Measurements from ENCODE around the gene TEDC2.
A peak's percentile ranks its signal among the peaks of the same experiment; 100 is the strongest.
"Not testable (repeated sequence)": the region's sequence is repeated elsewhere in the genome, so short reads cannot be mapped to it uniquely, and the experiment has no call there.

The TEDC2 gene

GRCh38 chr16:2459647-2460390 is at the start of gene TEDC2:
TSS of gene TEDC2 (plus strand) at chr16:2460109. CDS start at chr16:2460145, 36 bp downstream.
- DNase-seq: peak; percentile 96 to 97

DNA sequence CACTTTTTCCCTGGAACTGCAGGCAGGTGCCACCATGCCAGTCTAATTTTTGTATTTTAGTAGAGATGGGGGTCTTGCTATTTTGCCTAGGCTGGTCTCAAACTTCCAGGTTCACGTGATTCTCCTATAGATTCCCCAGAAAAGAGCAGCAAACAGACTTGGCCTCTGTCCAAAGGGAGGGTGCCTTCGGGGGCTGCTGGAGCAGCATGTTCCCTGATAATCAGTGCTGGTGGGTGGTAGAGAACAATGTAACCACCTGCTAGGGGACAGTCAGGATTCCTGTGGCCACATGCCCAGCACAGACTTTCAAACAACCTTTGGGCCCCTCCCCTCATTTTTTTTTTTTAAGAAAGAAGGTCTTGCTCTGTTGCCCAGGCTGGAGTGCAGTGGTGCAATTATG is 44.8 kb upstream of the TEDC2 start:
- DNase-seq: no peak

- no peak for DNase-seq
Measured at GRCh38 chr16:2420035-2420434, 39.9 kb upstream of the TEDC2 start.

- DNase-seq: peak in 1 of 2 donors; percentile 19
Measured at GRCh38 chr16:2422123-2422867, 37.6 kb upstream of the TEDC2 start.

DNA sequence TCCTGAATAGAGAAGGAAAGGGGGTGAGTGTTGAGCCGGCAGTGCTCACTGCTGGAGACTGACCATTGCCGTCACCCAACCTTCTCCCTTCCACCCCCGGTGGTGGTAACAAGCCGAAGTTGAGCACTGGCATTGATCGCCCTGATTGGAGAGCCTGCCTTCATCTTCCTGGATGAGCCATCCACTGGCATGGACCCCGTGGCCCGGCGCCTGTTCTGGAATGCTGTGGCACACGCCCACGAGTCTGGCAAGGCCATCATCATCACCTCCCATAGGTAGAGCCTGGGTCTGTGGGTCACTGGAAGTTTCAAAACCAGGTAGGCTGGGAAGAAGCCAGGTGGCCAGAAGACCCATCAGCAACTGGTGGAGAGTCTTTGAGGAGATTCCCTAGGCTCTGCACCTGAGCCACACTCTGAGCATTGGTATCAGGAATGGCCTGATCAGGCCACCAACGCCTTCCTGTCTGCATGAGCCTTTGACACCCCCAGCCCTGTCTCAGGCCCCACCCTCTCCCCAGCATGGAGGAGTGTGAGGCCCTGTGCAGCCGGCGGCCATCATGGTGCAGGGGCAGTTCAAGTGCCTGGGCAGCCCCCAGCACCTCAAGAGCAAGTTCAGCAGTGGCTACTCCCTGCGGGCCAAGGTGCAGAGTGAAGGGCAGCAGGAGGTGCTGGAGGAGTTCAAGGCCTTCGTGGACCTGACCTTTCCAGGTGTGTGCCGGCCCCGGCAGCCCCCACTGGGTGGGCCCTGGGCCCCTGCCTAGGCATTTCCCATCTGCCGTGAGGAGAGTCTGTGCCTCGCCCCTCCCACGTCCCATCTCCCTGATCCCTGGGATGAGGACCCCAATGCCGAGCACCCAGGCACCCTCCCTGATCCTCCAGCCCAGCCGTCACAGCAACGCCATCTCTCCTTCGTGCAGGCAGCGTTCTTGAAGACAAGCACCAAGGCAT is 35.6 kb upstream of the TEDC2 start:
- DNase-seq: no peak

DNA sequence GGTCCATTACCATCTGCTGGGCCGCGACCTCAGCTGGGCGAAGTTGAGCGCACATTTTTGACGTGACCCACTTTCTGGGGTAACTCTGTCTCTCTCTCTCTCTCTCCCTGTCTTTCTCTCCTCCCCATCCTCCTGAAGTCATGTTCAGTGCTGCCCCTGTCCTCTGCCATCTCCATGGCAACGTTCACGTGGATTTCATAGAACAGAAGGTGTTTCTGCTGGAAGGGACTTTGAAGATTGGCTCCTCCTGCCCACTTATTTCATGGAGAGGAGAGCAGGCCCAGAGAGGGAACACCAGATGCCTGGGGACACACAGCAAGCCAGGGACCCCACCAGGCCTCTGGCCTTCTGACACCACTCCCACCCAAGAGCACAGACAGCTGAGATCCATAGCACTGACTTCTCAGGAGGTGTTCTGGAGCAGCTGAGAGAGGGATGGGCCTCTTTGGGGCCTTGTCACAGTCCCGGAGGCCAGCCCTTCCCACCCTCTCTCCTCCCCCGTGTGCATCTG is 34.8 kb upstream of the TEDC2 start:
- DNase-seq: no peak

DNA sequence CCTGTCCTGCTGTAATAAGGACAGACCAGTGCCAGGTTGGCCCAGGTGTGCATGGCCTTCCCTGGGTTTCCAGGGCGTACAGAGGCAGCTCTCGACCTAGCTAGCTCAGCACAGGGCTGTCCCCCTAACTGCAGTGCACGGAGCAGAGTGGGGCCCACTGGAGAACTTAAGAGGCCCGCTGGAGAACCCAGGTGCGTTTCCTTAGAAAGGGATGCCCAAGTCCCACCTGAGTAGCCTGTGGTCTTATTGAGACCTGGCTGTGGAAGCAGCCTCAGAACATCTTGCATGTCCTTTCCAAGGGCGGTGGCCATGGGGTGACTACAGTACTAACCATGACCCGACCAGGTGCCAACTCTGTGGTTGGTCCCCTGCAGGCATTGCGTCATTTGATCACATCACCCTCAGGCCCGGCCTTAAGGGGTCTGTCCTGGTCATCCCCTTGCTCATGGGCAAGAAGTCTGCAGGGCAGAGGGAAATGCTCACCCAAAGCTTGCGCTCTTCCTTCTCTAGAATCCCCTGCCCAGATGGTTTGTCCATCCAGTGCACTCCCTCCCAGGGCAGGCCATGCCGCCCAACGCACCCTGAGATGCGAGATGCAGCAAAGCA is 34.0 kb upstream of the TEDC2 start:
- no peak for DNase-seq

GRCh38 chr16:2426941-2427361 is 33.0 kb upstream of the TEDC2 start:
- no peak for DNase-seq

GRCh38 chr16:2427526-2427925 is 32.4 kb upstream of the TEDC2 start:
- no peak for DNase-seq

DNA sequence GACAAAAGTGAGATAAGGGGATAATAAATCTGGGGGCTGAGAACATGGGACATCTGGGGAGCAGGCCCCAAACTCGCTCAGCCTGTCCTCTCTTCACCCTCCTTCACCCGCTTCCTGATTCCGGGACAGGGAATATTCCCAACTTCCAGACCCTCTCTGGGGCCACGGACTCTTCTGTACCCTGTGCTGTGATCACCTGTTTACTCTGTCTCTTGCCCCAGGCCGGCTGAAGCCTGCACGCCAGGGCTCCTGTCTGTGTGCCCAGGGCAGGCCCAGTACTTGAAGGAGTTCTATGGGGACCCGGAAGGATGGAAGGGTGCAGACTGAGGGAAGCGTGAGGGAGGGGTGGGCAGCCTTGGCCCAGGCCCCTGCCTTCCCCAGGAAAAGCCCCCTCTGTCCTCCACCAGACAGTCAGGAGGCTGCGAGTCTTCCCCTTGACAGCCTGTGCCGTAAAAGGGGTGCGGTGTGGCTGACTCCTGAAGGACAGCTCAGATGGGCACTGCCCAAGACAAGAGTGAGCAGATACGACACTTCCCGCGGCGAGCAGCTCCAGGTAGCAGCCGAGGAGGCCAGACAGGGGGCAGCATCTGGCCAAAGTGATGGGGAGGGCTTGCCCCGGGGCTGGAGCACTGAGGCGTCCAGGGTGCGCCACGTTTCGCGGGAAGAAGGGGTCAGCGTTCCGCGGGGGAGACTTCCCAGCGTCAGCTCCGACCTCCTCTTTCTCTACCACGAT is 31.7 kb upstream of the TEDC2 start:
- DNase-seq: peak in 1 of 2 donors; percentile 8

DNA sequence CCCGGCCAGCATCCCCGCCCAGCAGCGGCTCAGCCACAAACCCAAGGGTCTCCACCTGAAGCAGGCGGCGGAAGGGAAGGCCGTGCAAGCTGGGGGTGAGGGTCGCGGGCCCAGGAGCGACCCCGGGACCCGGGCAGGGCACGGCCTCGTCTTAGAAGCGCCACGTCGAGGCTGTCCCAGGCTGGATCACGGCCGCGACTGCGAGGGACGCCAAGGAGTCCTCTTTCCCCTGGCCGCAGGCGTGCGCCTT is 31.2 kb upstream of the TEDC2 start:
- DNase-seq: no peak

DNA sequence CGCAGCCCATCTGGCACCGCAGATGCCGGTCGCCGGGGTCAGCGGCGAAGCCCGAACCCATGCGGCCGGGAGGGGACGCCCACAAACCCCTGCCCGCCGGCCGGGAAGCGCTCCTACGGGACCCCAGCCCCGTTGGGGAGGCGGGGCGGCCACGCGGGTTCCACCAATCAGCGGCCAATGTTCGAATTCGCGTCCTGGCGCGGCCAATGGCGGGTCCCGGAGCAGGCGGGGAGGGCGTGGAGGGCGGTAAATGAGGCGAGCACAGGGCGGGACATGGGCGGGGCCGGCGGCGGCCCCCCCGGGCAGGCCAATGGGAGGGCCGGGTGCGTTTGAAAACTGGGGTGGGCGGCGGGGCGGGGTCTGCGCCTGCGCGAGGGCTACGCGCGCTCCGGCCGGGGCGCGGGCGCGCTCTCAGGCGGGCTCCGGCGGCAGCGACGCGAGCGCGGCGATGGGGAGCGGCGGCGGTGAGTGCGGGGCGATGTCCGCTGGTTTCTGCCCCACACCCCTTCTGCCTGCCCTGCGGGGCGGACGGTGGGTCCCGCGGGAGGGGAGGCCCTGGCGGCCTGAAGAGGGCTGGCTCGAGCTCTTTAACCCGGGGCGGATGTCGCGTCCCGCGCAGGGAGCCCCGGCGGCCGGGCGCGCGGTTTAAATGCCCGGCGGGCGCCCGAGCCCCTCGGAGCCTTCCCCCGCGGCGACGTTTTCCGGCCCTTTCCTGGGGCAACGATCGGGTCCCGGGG is 30.7 kb upstream of the TEDC2 start, which contains the start of gene CCNF:
CCNF (plus strand) TSS at position 414 of the 737 bp plus-strand sequence; CDS start at position 449, 35 bp downstream.
- peak; percentile 97 to 99 for DNase-seq

DNA sequence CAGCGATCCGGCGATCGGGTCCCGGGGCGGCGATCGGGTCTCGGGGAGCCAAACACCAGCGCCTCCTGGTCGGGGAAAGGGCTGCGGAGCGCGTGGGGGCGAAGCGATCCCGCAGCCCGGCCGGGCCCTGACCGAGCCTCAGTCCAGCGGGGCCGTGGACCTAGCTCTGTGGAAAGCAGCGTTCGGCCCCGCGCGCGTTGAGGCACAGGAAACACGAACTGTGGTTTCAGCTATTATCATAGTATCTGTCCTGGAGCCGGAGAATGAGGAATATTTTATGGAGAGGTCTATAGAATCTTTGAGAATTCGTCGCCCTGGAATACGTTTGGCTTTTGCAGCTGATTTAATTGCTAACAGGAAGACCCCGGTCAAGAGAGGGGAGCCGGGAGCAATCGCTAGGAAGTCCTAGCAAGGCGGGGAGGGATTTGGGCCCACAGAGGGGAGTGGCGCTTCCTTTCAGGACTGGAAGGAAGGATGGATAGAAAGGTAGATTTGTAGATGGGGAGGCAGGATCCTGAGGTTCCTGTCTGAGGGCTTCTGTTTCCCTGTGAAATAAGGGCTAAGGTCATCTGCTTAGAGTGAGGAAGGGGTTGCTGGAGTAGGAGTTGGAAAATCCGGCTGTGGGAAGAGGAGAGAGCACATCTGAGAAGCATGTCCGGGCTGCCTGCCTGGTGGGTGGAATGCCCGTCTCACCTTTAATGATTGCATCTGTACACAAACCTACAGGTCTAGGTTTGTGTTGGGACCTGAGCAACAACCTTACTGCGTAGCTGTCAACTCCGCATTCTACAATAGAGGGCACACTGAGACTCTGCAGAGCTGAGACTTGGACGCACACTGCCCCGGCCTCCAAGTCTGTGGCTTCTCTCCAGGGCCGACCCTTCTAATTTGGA is 29.9 kb upstream of the TEDC2 start:
- peak in 1 of 2 donors; percentile 41 for DNase-seq

- DNase-seq: peak in 1 of 2 donors; percentile 7
Measured at GRCh38 chr16:2432286-2432685, 27.6 kb upstream of the TEDC2 start.

DNA sequence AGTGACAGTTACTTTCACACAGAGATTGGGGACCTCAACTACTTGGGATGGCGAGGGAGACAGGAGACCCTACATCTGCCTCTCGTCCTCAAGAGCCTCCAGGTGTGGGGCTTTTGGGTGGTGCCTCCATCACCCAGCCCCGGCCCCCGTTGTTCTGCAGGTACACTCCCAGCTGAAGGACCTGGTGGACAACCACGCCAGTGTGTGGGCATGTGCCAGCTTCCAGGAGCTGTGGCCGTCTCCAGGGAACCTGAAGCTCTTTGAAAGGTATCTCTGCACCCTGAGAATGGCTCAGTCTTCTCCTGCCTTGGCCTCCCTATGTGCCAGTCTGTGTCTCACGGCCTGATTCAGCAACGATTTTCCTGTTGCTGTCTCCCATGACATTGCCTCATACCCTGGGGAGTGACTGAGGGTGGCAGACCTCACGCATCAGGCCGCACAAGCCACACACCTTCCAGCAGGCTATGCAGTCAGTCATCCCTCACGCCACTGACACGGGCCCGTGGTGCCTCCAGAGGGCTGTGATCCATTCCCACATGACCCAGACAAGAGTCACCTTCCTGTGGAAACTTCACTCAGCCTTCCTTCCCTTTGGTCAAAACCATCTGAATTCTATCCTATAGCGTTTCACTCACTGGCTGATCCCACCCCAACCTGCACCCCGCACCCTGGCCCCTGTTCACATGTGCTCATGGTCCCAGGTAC is 27.0 kb upstream of the TEDC2 start:
- DNase-seq: no peak

- DNase-seq: not testable (repeated sequence)
Measured at GRCh38 chr16:2435236-2435635, 24.7 kb upstream of the TEDC2 start.

DNA sequence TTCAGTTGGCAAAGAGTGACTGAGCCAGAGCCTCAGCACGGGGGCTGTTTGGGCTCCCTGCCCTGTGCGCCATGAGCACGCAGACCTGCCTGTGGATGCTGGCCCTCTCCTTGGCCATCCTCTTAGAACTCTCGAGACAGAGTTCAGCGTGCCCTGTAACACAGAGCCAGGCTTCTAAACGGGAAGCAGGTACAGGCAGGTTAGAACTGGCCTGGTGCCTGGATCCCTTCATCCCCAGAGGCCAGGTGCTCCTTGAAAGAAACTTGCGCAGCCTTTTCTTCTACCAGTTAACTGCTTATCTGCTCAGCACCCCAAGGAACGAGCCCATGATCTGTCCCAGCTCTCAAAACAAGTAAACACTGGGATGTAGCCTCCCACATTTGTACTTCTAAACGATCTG is 23.8 kb upstream of the TEDC2 start:
- no peak for DNase-seq

- DNase-seq: no peak
Measured at GRCh38 chr16:2437032-2437790, 22.7 kb upstream of the TEDC2 start.

DNA sequence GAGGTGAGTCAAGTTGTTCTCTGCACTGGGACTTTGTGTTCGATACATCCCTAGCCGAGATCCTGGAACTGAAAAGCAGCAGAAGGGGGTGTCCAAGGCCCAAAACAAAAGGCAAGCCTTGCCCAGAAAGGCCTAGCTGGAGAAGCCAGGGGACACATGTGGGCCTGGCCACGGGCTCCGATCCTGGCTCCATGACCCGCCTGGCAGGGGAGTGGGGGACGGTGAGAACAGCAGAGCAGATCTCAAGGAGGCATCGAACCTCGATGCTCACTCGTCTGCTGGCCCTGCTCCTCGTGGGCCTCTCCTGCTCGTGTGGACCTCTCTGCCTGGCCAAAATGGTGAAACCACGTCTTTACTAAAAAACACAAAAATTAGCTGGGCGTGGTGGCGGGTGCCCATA is 21.8 kb upstream of the TEDC2 start:
- DNase-seq: no peak

Measured in CD4-positive, alpha-beta T cell treated with Interferon alpha-2 for 1 hour (primary cell).